NCI-H1105 (cell line): Measurements from ENCODE around the gene L3MBTL4.
"Not testable (repeated sequence)": the region's sequence is repeated elsewhere in the genome, so short reads cannot be mapped to it uniquely, and the experiment has no call there.

Experiments used
- DNase-seq: peaks from one replicate; lab custom pipeline; 2025; lab: John Stamatoyannopoulos, UW

The L3MBTL4 gene

GRCh38 chr18:6310714-6311113 lies 104.0 kb downstream of the L3MBTL4 start:
- DNase-seq = no peak

- no peak for DNase-seq
Measured at GRCh38 chr18:6297875-6298274, 116.8 kb downstream of the L3MBTL4 start.

GRCh38 chr18:6294148-6294784 lies 120.4 kb downstream of the L3MBTL4 start:
- no peak for DNase-seq

- no peak for DNase-seq
Measured at GRCh38 chr18:6289843-6290242, 124.9 kb downstream of the L3MBTL4 start.

- DNase-seq = no peak
Measured at GRCh38 chr18:6286585-6286984, 128.1 kb downstream of the L3MBTL4 start.

- DNase-seq = no peak
Measured at GRCh38 chr18:6284761-6285160, 129.9 kb downstream of the L3MBTL4 start.

GRCh38 chr18:6284300-6284699 lies 130.4 kb downstream of the L3MBTL4 start:
- DNase-seq = no peak

GRCh38 chr18:6281874-6282273 lies 132.8 kb downstream of the L3MBTL4 start:
- DNase-seq = no peak

GRCh38 chr18:6280211-6280743 lies 134.4 kb downstream of the L3MBTL4 start:
- DNase-seq = no peak

GRCh38 chr18:6279308-6279707 lies 135.4 kb downstream of the L3MBTL4 start:
- DNase-seq = no peak

- no peak for DNase-seq
Measured at GRCh38 chr18:6273423-6273822, 141.3 kb downstream of the L3MBTL4 start.

GRCh38 chr18:6272144-6272543 lies 142.6 kb downstream of the L3MBTL4 start:
- not testable (repeated sequence) for DNase-seq

GRCh38 chr18:6271585-6271984 lies 143.1 kb downstream of the L3MBTL4 start:
- no peak for DNase-seq

- no peak for DNase-seq
Measured at GRCh38 chr18:6270771-6271216, 143.9 kb downstream of the L3MBTL4 start.

GRCh38 chr18:6269660-6270332 lies 144.9 kb downstream of the L3MBTL4 start:
- DNase-seq = no peak

GRCh38 chr18:6266212-6266611 lies 148.5 kb downstream of the L3MBTL4 start:
- DNase-seq = no peak

GRCh38 chr18:6261938-6262337 lies 152.8 kb downstream of the L3MBTL4 start:
- no peak for DNase-seq

- not testable (repeated sequence) for DNase-seq
Measured at GRCh38 chr18:6259324-6259723, 155.4 kb downstream of the L3MBTL4 start.

- DNase-seq = no peak
Measured at GRCh38 chr18:6257950-6258349, 156.8 kb downstream of the L3MBTL4 start.

- DNase-seq = no peak
Measured at GRCh38 chr18:6256521-6256920, 158.2 kb downstream of the L3MBTL4 start.

- no peak for DNase-seq
Measured at GRCh38 chr18:6255886-6256285, 158.8 kb downstream of the L3MBTL4 start.

GRCh38 chr18:6255116-6255705 lies 159.5 kb downstream of the L3MBTL4 start:
- DNase-seq = no peak

- no peak for DNase-seq
Measured at GRCh38 chr18:6254456-6254855, 160.3 kb downstream of the L3MBTL4 start.
